NCI-H128 (cell line): Measurements from ENCODE around the gene OR13J1.

ENCODE experiments used
- DNase-seq: peaks from one replicate; lab custom pipeline; 2025; ENCODE audit not compliant: unreplicated experiment; lab: John Stamatoyannopoulos, UW

OR13J1 gene

GRCh38 chr9:35835216-35835632 is 35.0 kb downstream of the OR13J1 start:
- DNase-seq = no peak

- no peak for DNase-seq
Measured at GRCh38 chr9:35834260-35835215, 35.7 kb downstream of the OR13J1 start.

- no peak for DNase-seq
Measured at GRCh38 chr9:35832814-35833213, 37.4 kb downstream of the OR13J1 start.

GRCh38 chr9:35831040-35831439 is 39.2 kb downstream of the OR13J1 start:
- no peak for DNase-seq

- DNase-seq = no peak
Measured at GRCh38 chr9:35829764-35830096, 40.5 kb downstream of the OR13J1 start.

GRCh38 chr9:35829084-35829763 is 41.0 kb downstream of the OR13J1 start, which contains the start of gene TMEM8B:
TSS of gene TMEM8B (plus strand) at chr9:35829228. CDS start at chr9:35829448, 220 bp downstream.
- peak; percentile 79 for DNase-seq

GRCh38 chr9:35828716-35829083 is 41.5 kb downstream of the OR13J1 start, which contains the start of gene FAM221B:
TSS of gene FAM221B (minus strand) at chr9:35828732. CDS start at chr9:35826161, 2,571 bp downstream.
- no peak for DNase-seq

GRCh38 chr9:35827486-35827885 is 42.7 kb downstream of the OR13J1 start:
- DNase-seq = no peak

GRCh38 chr9:35826071-35826701 is 44.0 kb downstream of the OR13J1 start:
- DNase-seq = no peak

- no peak for DNase-seq
Measured at GRCh38 chr9:35822926-35823325, 47.3 kb downstream of the OR13J1 start.

- DNase-seq = no peak
Measured at GRCh38 chr9:35820076-35820475, 50.1 kb downstream of the OR13J1 start.
